ENCODE results near the gene DOCK10.
"Not testable (repeated sequence)": the region's sequence is repeated elsewhere in the genome, so short reads cannot be mapped to it uniquely, and the experiment has no call there.

Gene DOCK10

GRCh38 chr2:224918626-224919471, 123.4 kb downstream of the DOCK10 start:
- DNase-seq (ENCODE audit: low spot score): no peak

GRCh38 chr2:224917246-224917645, 125.0 kb downstream of the DOCK10 start:
- DNase-seq (ENCODE audit: low spot score): not testable (repeated sequence)

- no peak for DNase-seq (ENCODE audit: low spot score)
These were observed 127.1 kb downstream of the DOCK10 start for GRCh38 chr2:224915136-224915535.

GRCh38 chr2:224910574-224910925, 131.7 kb downstream of the DOCK10 start:
- no peak for DNase-seq (ENCODE audit: low spot score)

- DNase-seq (ENCODE audit: low spot score): peak; percentile 78
These were observed 132.2 kb downstream of the DOCK10 start for GRCh38 chr2:224909885-224910573.

GRCh38 chr2:224908818-224909217, 133.4 kb downstream of the DOCK10 start:
- no peak for DNase-seq (ENCODE audit: low spot score)

- DNase-seq (ENCODE audit: low spot score): peak; percentile 13
These were observed 137.9 kb downstream of the DOCK10 start for GRCh38 chr2:224904381-224904780.

GRCh38 chr2:224903621-224904020, 138.6 kb downstream of the DOCK10 start:
- DNase-seq (ENCODE audit: low spot score): no peak

- no peak for DNase-seq (ENCODE audit: low spot score)
These were observed 141.1 kb downstream of the DOCK10 start for GRCh38 chr2:224901121-224901676.

- no peak for DNase-seq (ENCODE audit: low spot score)
These were observed 146.9 kb downstream of the DOCK10 start for GRCh38 chr2:224895377-224895776.

GRCh38 chr2:224894356-224894755, 147.9 kb downstream of the DOCK10 start:
- no peak for DNase-seq (ENCODE audit: low spot score)

GRCh38 chr2:224893848-224894247, 148.4 kb downstream of the DOCK10 start:
- no peak for DNase-seq (ENCODE audit: low spot score)

GRCh38 chr2:224892574-224893204, 149.6 kb downstream of the DOCK10 start:
- DNase-seq (ENCODE audit: low spot score): no peak

- DNase-seq (ENCODE audit: low spot score): no peak
These were observed 151.9 kb downstream of the DOCK10 start for GRCh38 chr2:224890372-224890771.

- DNase-seq (ENCODE audit: low spot score): no peak
These were observed 155.1 kb downstream of the DOCK10 start for GRCh38 chr2:224887141-224887540.

- DNase-seq (ENCODE audit: low spot score): peak; percentile 42
These were observed 156.3 kb downstream of the DOCK10 start for GRCh38 chr2:224885836-224886547.

GRCh38 chr2:224885291-224885690, 157.0 kb downstream of the DOCK10 start:
- DNase-seq (ENCODE audit: low spot score): no peak

GRCh38 chr2:224884188-224884587, 158.1 kb downstream of the DOCK10 start:
- DNase-seq (ENCODE audit: low spot score): no peak

- DNase-seq (ENCODE audit: low spot score): no peak
These were observed 158.6 kb downstream of the DOCK10 start for GRCh38 chr2:224883700-224884099.

- DNase-seq (ENCODE audit: low spot score): no peak
These were observed 159.1 kb downstream of the DOCK10 start for GRCh38 chr2:224883172-224883516.

GRCh38 chr2:224882291-224883171, 159.7 kb downstream of the DOCK10 start:
- peak; percentile 50 for DNase-seq (ENCODE audit: low spot score)
